Stomach smooth muscle (tissue), 2 donors: Measurements from ENCODE around the gene DNPH1.

ENCODE experiments used
- H3K27ac ChIP-seq: one replicate; pipeline ENCODE4 v1.7.0; 2013; ENCODE audit warnings: mild to moderate bottlenecking, low read length, inconsistent platforms
- H3K27me3 ChIP-seq, 2 donors: one replicate each; pipeline ENCODE4 v1.7.0; 2013; ENCODE audit warnings: low read length in 2 of 2; ENCODE audit not compliant: insufficient read depth in 2 of 2, control insufficient read depth in 1 of 2
- H3K36me3 ChIP-seq, 2 donors: one replicate each; pipeline ENCODE4 v1.7.0; 2013; ENCODE audit warnings: low read length in 2 of 2; ENCODE audit not compliant: control insufficient read depth in 2 of 2, insufficient read depth in 2 of 2
- H3K4me1 ChIP-seq: one replicate; pipeline ENCODE4 v1.7.0; 2013; ENCODE audit warnings: low read length; ENCODE audit not compliant: control insufficient read depth, insufficient read depth
- H3K4me3 ChIP-seq, 2 donors: one replicate each; pipeline ENCODE4 v1.7.0; 2013; ENCODE audit warnings: low read length in 2 of 2
- H3K9ac ChIP-seq, 2 donors: one replicate each; pipeline ENCODE4 v1.7.0; 2013; ENCODE audit warnings: low read length in 2 of 2, mild to moderate bottlenecking in 1 of 2
- H3K9me3 ChIP-seq, 2 donors: one replicate each; pipeline ENCODE4 v1.7.0; 2013; ENCODE audit warnings: low read length in 2 of 2; ENCODE audit not compliant: control insufficient read depth in 2 of 2
- donor health status: healthy.
- donor health status: Pancreatic carcinoma.

Gene DNPH1

GRCh38 chr6:43193929-43194328 lies 35.4 kb downstream of the DNPH1 start:
- Histone ChIP-seq H3K4me1 (no peaks in the 10 kb centered on the region), H3K36me3 (peaks cover 22 to 28% of the 10 kb centered on the region in 2 donors), H3K27me3 (no peaks in the 10 kb centered on the region), H3K27ac (no peak overlapping the region), H3K4me3 (no peak overlapping the region), H3K9me3 (no peaks in the 10 kb centered on the region), H3K9ac (no peak overlapping the region)

GRCh38 chr6:43192911-43193310 lies 36.4 kb downstream of the DNPH1 start:
- no peaks in the 10 kb centered on the region for H3K27me3 ChIP-seq
- no peaks in the 10 kb centered on the region for H3K9me3 ChIP-seq
- H3K36me3 ChIP-seq = peaks cover 19 to 37% of the 10 kb centered on the region in 2 donors
- no peak overlapping the region for H3K27ac ChIP-seq
- H3K9ac ChIP-seq = no peak overlapping the region
- no peaks in the 10 kb centered on the region for H3K4me1 ChIP-seq
- no peak overlapping the region for H3K4me3 ChIP-seq

GRCh38 chr6:43189776-43190304 lies 39.4 kb downstream of the DNPH1 start:
- Histone ChIP-seq H3K9me3 (no peaks in the 10 kb centered on the region), H3K9ac (no peak overlapping the region), H3K27me3 (no peaks in the 10 kb centered on the region), H3K27ac (no peak overlapping the region), H3K36me3 (peaks cover 27 to 41% of the 10 kb centered on the region in 2 donors), H3K4me3 (no peak overlapping the region), H3K4me1 (no peaks in the 10 kb centered on the region)

GRCh38 chr6:43188426-43188825 lies 40.9 kb downstream of the DNPH1 start:
- Histone ChIP-seq H3K36me3 (peaks cover 25 to 40% of the 10 kb centered on the region in 2 donors), H3K4me1 (peaks cover 5% of the 10 kb centered on the region)

GRCh38 chr6:43187821-43188220 lies 41.5 kb downstream of the DNPH1 start:
- Histone ChIP-seq H3K9me3 (no peaks in the 10 kb centered on the region), H3K27me3 (no peaks in the 10 kb centered on the region), H3K4me1 (peaks cover 11% of the 10 kb centered on the region), H3K4me3 (no peak overlapping the region), H3K36me3 (peaks cover 20 to 40% of the 10 kb centered on the region in 2 donors), H3K27ac (no peak overlapping the region), H3K9ac (no peak overlapping the region)

More at GRCh38 chr6:43188426-43188825, 40.9 kb downstream of the DNPH1 start:
- no peak overlapping the region for H3K27ac ChIP-seq
- H3K9me3 ChIP-seq = no peaks in the 10 kb centered on the region
- H3K9ac ChIP-seq = no peak overlapping the region
- H3K27me3 ChIP-seq = no peaks in the 10 kb centered on the region
- H3K4me3 ChIP-seq = no peak overlapping the region

- peaks cover 18 to 38% of the 10 kb centered on the region in 2 donors for H3K36me3 ChIP-seq
- no peak overlapping the region for H3K4me3 ChIP-seq
- H3K27me3 ChIP-seq = no peaks in the 10 kb centered on the region
- H3K9me3 ChIP-seq = no peaks in the 10 kb centered on the region
- H3K9ac ChIP-seq = no peak overlapping the region
- peaks cover 18% of the 10 kb centered on the region for H3K4me1 ChIP-seq
- no peak overlapping the region for H3K27ac ChIP-seq
Measured at GRCh38 chr6:43186706-43187105, 42.6 kb downstream of the DNPH1 start.

- Histone ChIP-seq H3K4me3 (no peak overlapping the region), H3K9me3 (no peaks in the 10 kb centered on the region), H3K4me1 (peaks cover 23% of the 10 kb centered on the region), H3K9ac (no peak overlapping the region), H3K27me3 (no peaks in the 10 kb centered on the region), H3K27ac (no peak overlapping the region), H3K36me3 (peaks cover 18 to 39% of the 10 kb centered on the region in 2 donors)
Measured at GRCh38 chr6:43186019-43186418, 43.3 kb downstream of the DNPH1 start.

- H3K27ac ChIP-seq = no peak overlapping the region
- no peak overlapping the region for H3K4me3 ChIP-seq
- no peak overlapping the region for H3K9ac ChIP-seq
- H3K4me1 ChIP-seq = peaks cover 25% of the 10 kb centered on the region
- H3K9me3 ChIP-seq = no peaks in the 10 kb centered on the region
- H3K36me3 ChIP-seq = peaks cover 18 to 43% of the 10 kb centered on the region in 2 donors
- H3K27me3 ChIP-seq = no peaks in the 10 kb centered on the region
Measured at GRCh38 chr6:43185391-43185985, 43.8 kb downstream of the DNPH1 start.

GRCh38 chr6:43184268-43184985 lies 44.9 kb downstream of the DNPH1 start:
- Histone ChIP-seq H3K9ac (no peak overlapping the region), H3K4me1 (peaks cover 25% of the 10 kb centered on the region), H3K4me3 (no peak overlapping the region), H3K27ac (no peak overlapping the region), H3K27me3 (no peaks in the 10 kb centered on the region), H3K9me3 (no peaks in the 10 kb centered on the region), H3K36me3 (peaks cover 19 to 44% of the 10 kb centered on the region in 2 donors)

- H3K27ac ChIP-seq = no peak overlapping the region
- no peaks in the 10 kb centered on the region for H3K9me3 ChIP-seq
- no peaks in the 10 kb centered on the region for H3K27me3 ChIP-seq
- peak overlapping the region; percentile 60 to 79 for H3K9ac ChIP-seq
- peak overlapping the region in 1 of 2 donors; percentile 89 for H3K4me3 ChIP-seq
- peaks cover 25% of the 10 kb centered on the region for H3K4me1 ChIP-seq
- H3K36me3 ChIP-seq = peaks cover 29 to 50% of the 10 kb centered on the region in 2 donors
Measured at GRCh38 chr6:43183441-43183840, 45.8 kb downstream of the DNPH1 start.
